ENCODE measurements around the gene USP49. TPM values are rescaled to one million over a fixed set of nuclear protein-coding genes. Genes with fewer than 3 reads are reported as not detected.

Gene USP49
- total and polyA plus RNA-seq, 2 donors (not counting 1 experiment from before 2014, with no cell fraction given), result 1.5 to 2.3 TPM

DNA sequence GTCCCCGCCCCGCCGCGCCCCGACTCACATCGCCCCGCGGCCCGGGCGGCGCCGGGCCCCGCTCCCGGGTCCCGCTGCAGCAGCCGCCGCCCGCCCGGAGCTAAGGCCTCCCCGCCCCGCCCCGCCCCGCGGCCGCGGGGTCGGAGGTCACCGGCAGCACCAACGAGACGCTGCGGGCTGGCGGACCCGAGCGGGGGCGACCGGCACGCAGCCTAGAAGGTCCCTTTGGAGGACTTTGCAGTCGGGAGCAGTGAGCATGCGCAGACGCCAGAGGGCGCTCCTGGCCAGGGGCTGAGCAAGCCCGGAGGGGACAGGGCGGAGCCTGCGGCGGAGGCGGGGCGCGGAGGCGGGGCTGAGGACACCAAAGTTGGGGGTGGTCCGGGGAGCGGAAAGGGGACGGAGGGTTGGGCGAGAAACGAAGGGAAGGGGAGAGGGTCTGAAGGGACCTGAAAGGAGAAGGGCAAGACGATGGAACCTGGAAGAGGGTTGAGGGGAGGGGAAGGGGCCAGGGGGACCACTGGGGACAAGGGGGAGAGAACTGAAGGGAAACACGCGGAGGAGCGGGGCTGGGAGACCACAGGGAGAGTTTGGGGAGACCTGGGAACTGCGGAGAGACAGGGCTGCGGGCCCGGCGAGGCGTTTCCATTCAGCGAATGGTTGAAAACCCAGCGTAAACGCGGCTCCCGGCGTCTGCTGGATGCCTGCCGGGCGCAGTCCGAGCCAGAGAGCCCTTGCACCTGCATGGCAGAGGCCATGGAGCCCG is 115.2 kb downstream of the USP49 start, which contains the start of gene FRS3:
Gene FRS3 (minus strand): TSS at position 113 of the 763 bp plus-strand sequence. CDS start 2,913 bp downstream, outside the sequence.
- Histone ChIP-seq H3K27ac (ENCODE audit: insufficient read depth, low read length) (peak within 1 kb of the TSS; percentile 6), H3K36me3 (ENCODE audit: control insufficient read depth, insufficient read depth, low read length) (peaks cover 8% of the 10 kb centered on the region), H3K4me3 (replicated peaks in 1 of 4; ENCODE audit: control extremely low read depth in 1 of 4, insufficient read depth in 1 of 4, low read depth in 3 of 4, low read length in 4 of 4) (peak within 1 kb of the TSS; percentile 63 to 88 (median 72)), H3K9me3 (ENCODE audit: control insufficient read depth, insufficient read depth, low read depth, low read length) (no peaks in the 10 kb centered on the region), H3K4me1 (ENCODE audit: control insufficient read depth, extremely low read depth, insufficient read depth, low read length) (peaks cover 3% of the 10 kb centered on the region), H3K9ac (ENCODE audit: insufficient read depth, low read length) (peak within 1 kb of the TSS; percentile 44), H2AFZ (ENCODE audit: low read length) (peak within 1 kb of the TSS; percentile 78), H3K27me3 (ENCODE audit: control insufficient read depth, insufficient read depth, low read length) (no peaks in the 10 kb centered on the region), H3K4me2 (ENCODE audit: extremely low read depth, insufficient read depth, low read length) (peak within 1 kb of the TSS; percentile 88), H3K79me2 (ENCODE audit: control insufficient read depth, insufficient read depth, low read length) (no peaks in the 10 kb centered on the region), H4K20me1 (ENCODE audit: control insufficient read depth, extremely low read depth, insufficient read depth, low read length) (no peaks in the 10 kb centered on the region)
- no peak for TF ChIP-seq EZH2 (IDR thresholded peaks at IDR 0.05; ENCODE audit: low read length, missing control alignments)
- TF ChIP-seq, protein P1, sequence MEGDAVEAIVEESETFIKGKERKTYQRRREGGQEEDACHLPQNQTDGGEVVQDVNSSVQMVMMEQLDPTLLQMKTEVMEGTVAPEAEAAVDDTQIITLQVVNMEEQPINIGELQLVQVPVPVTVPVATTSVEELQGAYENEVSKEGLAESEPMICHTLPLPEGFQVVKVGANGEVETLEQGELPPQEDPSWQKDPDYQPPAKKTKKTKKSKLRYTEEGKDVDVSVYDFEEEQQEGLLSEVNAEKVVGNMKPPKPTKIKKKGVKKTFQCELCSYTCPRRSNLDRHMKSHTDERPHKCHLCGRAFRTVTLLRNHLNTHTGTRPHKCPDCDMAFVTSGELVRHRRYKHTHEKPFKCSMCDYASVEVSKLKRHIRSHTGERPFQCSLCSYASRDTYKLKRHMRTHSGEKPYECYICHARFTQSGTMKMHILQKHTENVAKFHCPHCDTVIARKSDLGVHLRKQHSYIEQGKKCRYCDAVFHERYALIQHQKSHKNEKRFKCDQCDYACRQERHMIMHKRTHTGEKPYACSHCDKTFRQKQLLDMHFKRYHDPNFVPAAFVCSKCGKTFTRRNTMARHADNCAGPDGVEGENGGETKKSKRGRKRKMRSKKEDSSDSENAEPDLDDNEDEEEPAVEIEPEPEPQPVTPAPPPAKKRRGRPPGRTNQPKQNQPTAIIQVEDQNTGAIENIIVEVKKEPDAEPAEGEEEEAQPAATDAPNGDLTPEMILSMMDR (conservative IDR thresholded peaks at IDR 0.05 in 1 of 2, IDR thresholded peaks at IDR 0.05 in 1 of 2; ENCODE audit: low read depth in 1 of 2, low read length in 2 of 2), result peak; percentile 84 to 89
- DNase-seq (ENCODE audit: low read depth in 2 of 2), result peak; percentile 84 to 96

DNA sequence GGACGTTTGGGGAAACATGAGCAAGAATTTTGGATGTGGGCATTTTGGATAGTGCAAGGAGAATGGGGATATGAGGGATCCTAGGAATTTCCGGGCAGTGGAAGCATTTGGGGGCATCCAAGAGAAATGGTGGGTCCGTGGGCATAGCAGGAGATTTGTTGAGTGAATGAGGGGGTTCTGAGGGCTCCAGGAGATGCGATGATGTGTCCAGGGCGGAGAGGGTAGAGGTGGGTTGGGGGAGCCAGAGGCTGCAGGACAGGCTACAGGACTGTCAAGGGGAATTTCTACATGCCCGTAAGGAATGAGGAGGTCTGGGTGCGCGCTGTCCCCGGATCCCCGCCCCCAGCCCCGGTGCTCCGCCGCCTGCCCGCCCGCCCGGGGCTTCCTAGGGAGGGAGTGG is 115.8 kb downstream of the USP49 start:
- peak overlapping the region; percentile 69 for H2AFZ ChIP-seq (ENCODE audit: low read length)
- TF ChIP-seq, protein P1 (conservative IDR thresholded peaks at IDR 0.05 in 1 of 2, IDR thresholded peaks at IDR 0.05 in 1 of 2; ENCODE audit: low read depth in 1 of 2, low read length in 2 of 2), result no peak
- TF ChIP-seq EZH2 (IDR thresholded peaks at IDR 0.05; ENCODE audit: low read length, missing control alignments), result no peak
- peak overlapping the region; percentile 63 to 88 (median 72) for H3K4me3 ChIP-seq (replicated peaks in 1 of 4; ENCODE audit: control extremely low read depth in 1 of 4, insufficient read depth in 1 of 4, low read depth in 3 of 4, low read length in 4 of 4)
- peak overlapping the region; percentile 6 for H3K27ac ChIP-seq (ENCODE audit: insufficient read depth, low read length)
- no peaks in the 10 kb centered on the region for H3K27me3 ChIP-seq (ENCODE audit: control insufficient read depth, insufficient read depth, low read length)
- no peaks in the 10 kb centered on the region for H3K9me3 ChIP-seq (ENCODE audit: control insufficient read depth, insufficient read depth, low read depth, low read length)
- peaks cover 3% of the 10 kb centered on the region for H3K4me1 ChIP-seq (ENCODE audit: control insufficient read depth, extremely low read depth, insufficient read depth, low read length)
- H3K79me2 ChIP-seq (ENCODE audit: control insufficient read depth, insufficient read depth, low read length), result no peaks in the 10 kb centered on the region
- peak overlapping the region; percentile 44 for H3K9ac ChIP-seq (ENCODE audit: insufficient read depth, low read length)
- H4K20me1 ChIP-seq (ENCODE audit: control insufficient read depth, extremely low read depth, insufficient read depth, low read length), result no peaks in the 10 kb centered on the region
- peak overlapping the region; percentile 88 for H3K4me2 ChIP-seq (ENCODE audit: extremely low read depth, insufficient read depth, low read length)
- DNase-seq (ENCODE audit: low read depth in 2 of 2), result no peak
- peaks cover 9% of the 10 kb centered on the region for H3K36me3 ChIP-seq (ENCODE audit: control insufficient read depth, insufficient read depth, low read length)

DNA sequence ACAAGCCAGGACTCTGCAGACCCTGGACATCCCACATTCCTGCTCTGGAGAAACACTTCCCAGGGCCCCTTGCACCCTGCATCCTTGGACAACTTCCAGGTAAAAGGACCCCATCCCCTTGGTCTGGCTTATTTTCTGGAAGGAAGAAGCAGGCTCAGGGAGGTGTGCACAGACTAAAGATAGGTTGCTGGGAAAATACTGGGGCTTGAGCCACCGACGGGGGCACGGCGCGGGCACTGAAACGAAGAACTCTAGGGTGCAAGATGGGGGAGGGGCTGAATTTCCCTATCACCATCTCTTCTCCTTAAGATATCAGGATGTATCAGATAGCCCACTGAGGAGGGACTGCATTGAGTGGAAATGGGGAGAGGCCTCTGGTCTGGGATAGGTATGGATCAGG is 116.3 kb downstream of the USP49 start:
- Histone ChIP-seq H3K27ac (ENCODE audit: insufficient read depth, low read length) (peak overlapping the region; percentile 6), H3K4me2 (ENCODE audit: extremely low read depth, insufficient read depth, low read length) (peak overlapping the region; percentile 88), H3K79me2 (ENCODE audit: control insufficient read depth, insufficient read depth, low read length) (no peaks in the 10 kb centered on the region), H3K9me3 (ENCODE audit: control insufficient read depth, insufficient read depth, low read depth, low read length) (no peaks in the 10 kb centered on the region), H2AFZ (ENCODE audit: low read length) (peak overlapping the region; percentile 69), H3K9ac (ENCODE audit: insufficient read depth, low read length) (no peak overlapping the region), H4K20me1 (ENCODE audit: control insufficient read depth, extremely low read depth, insufficient read depth, low read length) (no peaks in the 10 kb centered on the region), H3K4me1 (ENCODE audit: control insufficient read depth, extremely low read depth, insufficient read depth, low read length) (peaks cover 3% of the 10 kb centered on the region), H3K4me3 (replicated peaks in 1 of 4; ENCODE audit: control extremely low read depth in 1 of 4, insufficient read depth in 1 of 4, low read depth in 3 of 4, low read length in 4 of 4) (peak overlapping the region; percentile 63 to 88 (median 72)), H3K36me3 (ENCODE audit: control insufficient read depth, insufficient read depth, low read length) (peaks cover 12% of the 10 kb centered on the region), H3K27me3 (ENCODE audit: control insufficient read depth, insufficient read depth, low read length) (no peaks in the 10 kb centered on the region)
- DNase-seq (ENCODE audit: low read depth in 2 of 2), result no peak
- no peak for TF ChIP-seq EZH2 (IDR thresholded peaks at IDR 0.05; ENCODE audit: low read length, missing control alignments)
- TF ChIP-seq, protein P1 (conservative IDR thresholded peaks at IDR 0.05 in 1 of 2, IDR thresholded peaks at IDR 0.05 in 1 of 2; ENCODE audit: low read depth in 1 of 2, low read length in 2 of 2), result no peak

Measured in fibroblast of lung (primary cell).